Measurements from ENCODE around the gene SYCP3.
"Not testable (repeated sequence)": the region's sequence is repeated elsewhere in the genome, so short reads cannot be mapped to it uniquely, and the experiment has no call there.

The SYCP3 gene

DNA sequence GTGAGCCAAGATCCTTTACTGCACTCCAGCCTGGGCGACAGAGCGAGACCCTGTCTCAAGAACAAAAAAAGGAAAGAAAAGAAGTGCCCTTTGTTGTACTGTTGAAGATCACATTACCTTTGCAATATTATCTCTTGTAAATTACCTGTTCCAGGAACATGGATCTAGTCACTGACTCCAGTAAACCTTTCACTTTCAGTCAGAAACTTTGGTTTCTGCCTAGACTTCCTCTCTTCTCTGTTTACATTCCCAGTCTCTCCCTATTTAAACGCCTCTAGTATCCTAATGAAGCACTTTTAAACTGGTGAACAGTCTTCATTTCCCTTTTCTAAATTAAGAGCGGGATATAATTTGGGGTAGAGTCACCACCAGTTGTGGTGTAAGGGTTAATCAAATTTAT is 29.0 kb downstream of the SYCP3 start:
- no peak for DNase-seq

DNA sequence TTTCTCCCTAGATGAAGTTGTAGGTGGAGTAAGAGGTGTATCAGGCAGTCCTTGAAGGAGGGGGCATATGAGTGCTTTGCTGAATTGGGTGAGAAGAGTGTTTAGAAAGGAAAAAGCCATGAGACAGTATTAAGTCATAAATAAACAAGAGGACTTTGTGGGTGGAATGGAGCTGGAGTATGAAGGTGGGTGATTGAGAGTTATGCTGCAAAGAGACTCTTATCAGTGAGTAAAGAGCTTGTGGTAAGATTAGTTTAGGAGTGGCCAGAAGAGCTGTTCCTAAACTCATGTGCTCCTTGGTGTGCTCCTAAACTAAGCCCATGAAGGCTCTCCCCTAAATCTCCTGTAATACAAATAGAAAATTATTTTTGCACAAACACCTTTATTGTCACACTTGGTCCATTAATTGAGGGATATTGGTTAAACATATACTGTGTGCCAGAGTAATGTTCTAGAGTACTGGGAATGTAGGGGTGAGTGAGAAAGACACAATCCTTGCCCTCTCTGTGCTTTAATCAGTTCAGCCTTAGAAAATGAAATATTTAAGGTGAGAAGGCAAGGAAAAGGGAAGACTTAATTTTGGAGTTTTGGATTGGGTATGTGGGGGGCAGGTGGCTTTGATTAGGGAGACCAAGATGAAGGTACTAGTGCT is 32.0 kb downstream of the SYCP3 start:
- no peak for DNase-seq

GRCh38 chr12:101706403-101706802 is 32.9 kb downstream of the SYCP3 start:
- DNase-seq = no peak

DNA sequence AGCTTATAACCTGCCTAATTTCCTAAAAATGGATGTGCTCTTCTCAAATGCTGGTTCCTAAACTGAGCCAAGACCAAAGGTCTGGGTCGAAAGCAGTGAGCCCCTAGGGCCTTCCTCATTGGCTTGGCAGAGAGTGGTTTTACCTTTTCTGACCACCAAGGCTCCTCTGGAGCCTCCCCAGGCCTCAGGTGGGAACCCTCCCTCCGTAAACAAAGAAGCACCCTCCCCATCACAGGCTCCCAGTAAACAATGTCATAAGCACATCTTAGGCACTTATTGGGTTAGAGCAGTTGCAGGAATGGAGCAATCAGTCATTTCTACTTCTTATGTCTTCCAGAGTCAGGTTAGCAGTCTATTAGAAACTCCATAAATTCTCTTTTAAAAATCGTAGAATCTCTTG is 35.8 kb downstream of the SYCP3 start:
- no peak for DNase-seq

- DNase-seq = no peak
Observed at GRCh38 chr12:101700299-101700820, 38.9 kb downstream of the SYCP3 start.

- DNase-seq = no peak
Observed at GRCh38 chr12:101698800-101699347, 40.4 kb downstream of the SYCP3 start.

- DNase-seq = no peak
Observed at GRCh38 chr12:101697930-101698799, 41.1 kb downstream of the SYCP3 start.

DNA sequence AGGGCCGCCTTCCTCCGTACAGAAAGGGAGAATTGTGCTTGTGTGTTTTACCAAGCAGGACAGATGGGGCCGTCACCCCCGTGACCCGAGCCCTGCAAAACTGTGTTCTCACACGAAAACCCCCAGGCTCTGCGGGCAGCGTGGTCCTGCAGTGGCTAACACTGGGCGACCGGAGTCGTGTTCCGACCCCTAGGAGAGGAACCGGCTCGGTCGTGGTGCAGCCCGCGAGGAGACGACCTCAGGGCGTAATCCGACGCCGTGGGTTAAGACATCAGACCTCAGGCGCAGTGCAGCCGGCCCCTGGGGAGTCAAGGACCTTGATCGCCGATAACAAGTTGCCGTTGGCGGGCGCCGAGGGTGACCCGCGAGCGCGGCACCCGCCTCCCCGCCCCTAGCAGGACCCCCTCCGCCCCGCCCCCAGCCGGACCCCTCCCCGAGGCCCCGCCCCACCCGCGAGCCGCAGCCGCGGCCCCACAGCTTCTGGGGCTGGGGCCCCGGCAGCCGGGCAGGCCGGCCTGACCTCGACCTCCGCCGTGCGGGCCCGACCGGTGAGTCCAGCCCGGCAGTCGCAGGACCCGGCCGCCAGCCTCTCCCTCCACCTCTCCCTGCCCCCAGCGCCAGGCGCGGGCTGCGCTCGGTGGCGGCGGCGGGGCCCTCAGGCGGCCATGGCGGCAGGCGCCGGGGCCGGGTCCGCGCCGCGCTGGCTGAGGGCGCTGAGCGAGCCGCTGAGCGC is 41.9 kb downstream of the SYCP3 start, which contains the start of gene CHPT1:
CHPT1 (plus strand) TSS at position 444 of the 733 bp plus-strand sequence; CDS start at position 666, 222 bp downstream.
- peak; percentile 73 for DNase-seq

GRCh38 chr12:101696251-101697196 is 42.7 kb downstream of the SYCP3 start:
- no peak for DNase-seq

DNA sequence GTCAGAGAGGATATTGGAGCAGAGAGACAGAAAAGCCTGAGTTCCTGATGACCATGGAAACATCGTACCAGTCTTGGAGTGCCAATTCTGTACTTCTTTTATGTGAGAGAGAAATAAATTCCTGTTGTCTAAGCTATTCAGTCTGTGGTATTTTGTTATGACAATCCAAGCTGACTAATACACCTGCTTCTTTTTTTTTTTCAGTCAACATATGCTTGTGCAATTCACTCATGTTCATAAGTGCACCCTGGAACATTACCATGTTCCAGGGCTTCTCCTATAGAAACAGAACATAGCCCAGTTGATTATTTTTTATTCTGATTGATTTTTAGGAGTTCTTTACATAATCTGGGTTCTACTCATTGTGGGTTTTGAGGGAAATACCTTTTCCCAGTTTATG is 43.6 kb downstream of the SYCP3 start:
- no peak for DNase-seq

DNA sequence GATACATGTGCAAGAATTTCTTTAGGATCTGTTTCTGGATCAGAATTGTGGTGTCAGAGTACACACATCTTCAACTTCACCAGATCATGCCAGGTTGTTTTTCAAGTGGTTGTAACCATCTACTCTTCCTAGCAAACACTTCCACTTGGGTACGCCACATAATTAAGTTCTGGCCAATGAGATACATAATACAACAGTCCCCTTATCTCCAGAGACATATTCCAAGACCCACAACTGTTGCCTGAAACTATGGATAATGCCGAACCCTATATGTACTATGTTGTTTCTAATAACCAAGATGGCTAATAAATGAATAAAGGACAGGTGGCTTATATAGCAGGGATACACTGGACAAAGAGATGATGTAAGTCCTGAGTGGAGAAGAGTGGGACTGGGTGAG is 44.3 kb downstream of the SYCP3 start:
- no peak for DNase-seq

GRCh38 chr12:101694297-101694848 is 44.9 kb downstream of the SYCP3 start:
- no peak for DNase-seq

- DNase-seq = no peak
Observed at GRCh38 chr12:101691503-101692096, 47.7 kb downstream of the SYCP3 start.

DNA sequence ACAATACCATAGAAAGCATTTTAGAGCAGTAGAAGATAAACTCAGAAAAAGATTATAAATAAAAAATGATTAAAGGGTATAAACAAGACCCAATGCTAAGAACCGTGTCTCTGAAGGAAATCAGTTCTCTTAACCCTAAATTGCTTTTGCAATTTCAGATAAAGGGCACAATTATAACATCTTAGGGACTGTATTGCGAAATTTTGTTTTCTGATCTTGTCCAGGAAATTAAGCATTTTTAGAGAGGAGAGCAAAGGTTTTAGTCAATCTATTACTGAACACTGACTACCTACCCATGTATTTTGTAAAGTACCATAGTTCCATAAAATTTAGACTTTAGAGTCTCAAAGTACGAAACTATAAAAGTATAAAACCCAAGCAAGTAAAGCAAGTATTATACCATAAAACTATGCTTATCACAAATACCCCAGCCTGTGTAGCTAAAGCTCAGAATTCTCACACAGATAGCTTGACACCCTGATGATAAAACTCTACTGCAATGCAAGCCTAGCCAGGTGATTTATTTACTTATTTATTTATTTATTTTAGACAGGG is 48.6 kb downstream of the SYCP3 start:
- no peak for DNase-seq

- DNase-seq = no peak
Observed at GRCh38 chr12:101686176-101686575, 53.1 kb downstream of the SYCP3 start.

GRCh38 chr12:101685092-101685491 is 54.2 kb downstream of the SYCP3 start:
- no peak for DNase-seq

DNA sequence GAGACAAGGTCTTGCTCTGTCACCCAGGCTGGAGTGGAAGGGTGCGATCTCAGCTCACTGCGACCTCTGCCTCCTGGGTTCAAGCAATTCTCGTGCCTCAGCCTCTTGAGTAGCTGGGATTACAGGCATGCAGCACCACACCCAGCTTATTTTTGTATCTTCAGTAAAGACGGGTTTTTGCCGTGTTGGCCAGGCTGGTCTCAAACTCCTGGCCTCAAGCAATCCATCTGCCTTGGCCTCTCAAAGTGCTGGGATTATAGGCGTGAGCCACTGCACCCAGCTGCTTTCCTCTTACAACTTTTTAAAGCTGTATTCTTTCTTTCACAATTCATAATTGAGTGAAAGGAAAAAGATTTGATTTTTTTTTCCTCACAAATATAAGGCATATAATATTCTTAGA is 57.6 kb downstream of the SYCP3 start:
- not testable (repeated sequence) for DNase-seq

DNA sequence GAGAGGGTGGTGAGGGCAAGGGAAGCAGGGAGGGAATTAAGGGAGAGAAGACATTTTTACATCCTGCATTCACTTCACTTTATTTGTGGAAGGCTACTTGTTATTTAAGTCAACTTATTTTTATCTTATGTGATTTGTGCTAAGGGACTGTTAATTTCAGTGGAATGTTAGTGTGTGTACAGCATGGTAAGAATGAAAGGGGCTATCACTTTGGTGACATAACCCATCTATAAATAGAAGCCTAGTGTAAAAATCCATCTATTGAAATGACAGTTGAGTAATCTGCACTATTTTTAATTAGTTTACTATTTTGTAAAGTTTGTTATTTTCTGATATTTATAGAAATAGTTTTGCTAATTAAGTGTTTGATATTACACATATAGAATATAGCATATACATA is 58.6 kb downstream of the SYCP3 start:
- DNase-seq = no peak

DNA sequence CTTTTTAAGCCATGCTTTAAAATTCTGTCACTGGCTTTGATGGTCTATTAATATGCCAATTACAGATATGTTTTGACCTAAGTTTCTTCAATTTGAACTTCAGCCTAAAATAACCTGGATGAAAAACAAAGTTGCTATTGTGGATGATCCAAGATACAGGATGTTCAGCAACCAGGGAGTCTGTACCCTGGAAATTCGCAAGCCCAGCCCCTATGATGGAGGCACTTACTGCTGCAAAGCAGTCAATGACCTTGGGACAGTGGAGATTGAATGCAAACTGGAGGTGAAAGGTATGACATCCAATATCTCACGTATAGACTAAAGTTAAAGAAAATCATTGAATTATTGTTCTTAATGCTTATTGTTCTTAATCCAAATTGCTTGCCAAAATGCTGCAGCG is 59.0 kb downstream of the SYCP3 start:
- DNase-seq = no peak
